BLaER1 treated with 17β-estradiol and CSF1 and Interleukin-3, amounts not matched to agents 10 nM and 100 nM (cell line): ENCODE measurements around the gene KAZN.
A peak's percentile ranks its signal among the peaks of the same experiment; 100 is the strongest.

Experiments
- H3K27ac ChIP-seq, 11 experiments: shearing (Covaris generic); formaldehyde crosslinking; 2 replicates each; pipeline ENCODE4 v1.8.1; 2022
- H3K27me3 ChIP-seq, 11 experiments: shearing (Covaris generic); formaldehyde crosslinking; 2 replicates each; pipeline ENCODE4 v1.8.1; 2022
- H3K36me3 ChIP-seq, 11 experiments: shearing (Covaris generic); formaldehyde crosslinking; 2 replicates each; pipeline ENCODE4 v1.8.1; 2022
- H3K4me1 ChIP-seq, 10 experiments: shearing (Covaris generic); formaldehyde crosslinking; 2 replicates each; pipeline ENCODE4 v1.8.1; 2022
- H3K4me2 ChIP-seq, 11 experiments: shearing (Covaris generic); formaldehyde crosslinking; 2 replicates each; pipeline ENCODE4 v1.8.1; 2022
- H3K4me3 ChIP-seq, 10 experiments: shearing (Covaris generic); formaldehyde crosslinking; 2 replicates each; pipeline ENCODE4 v1.8.1; 2022
- H3K9ac ChIP-seq, 11 experiments: shearing (Covaris generic); formaldehyde crosslinking; 2 replicates each; pipeline ENCODE4 v1.8.1; 2022
- H3K9me3 ChIP-seq, 11 experiments: shearing (Covaris generic); formaldehyde crosslinking; replicated peaks in 1 of 11; 2 replicates each; pipeline ENCODE4 v1.8.1; 2022
- H4K20me1 ChIP-seq, 11 experiments: shearing (Covaris generic); formaldehyde crosslinking; 2 replicates each; pipeline ENCODE4 v1.8.1; 2022
- Cebpa-rat ChIP-seq, 11 experiments: shearing (Covaris generic); IDR thresholded peaks; 2 replicates each; pipeline ENCODE4 v1.8.1; 2022

Gene KAZN

DNA sequence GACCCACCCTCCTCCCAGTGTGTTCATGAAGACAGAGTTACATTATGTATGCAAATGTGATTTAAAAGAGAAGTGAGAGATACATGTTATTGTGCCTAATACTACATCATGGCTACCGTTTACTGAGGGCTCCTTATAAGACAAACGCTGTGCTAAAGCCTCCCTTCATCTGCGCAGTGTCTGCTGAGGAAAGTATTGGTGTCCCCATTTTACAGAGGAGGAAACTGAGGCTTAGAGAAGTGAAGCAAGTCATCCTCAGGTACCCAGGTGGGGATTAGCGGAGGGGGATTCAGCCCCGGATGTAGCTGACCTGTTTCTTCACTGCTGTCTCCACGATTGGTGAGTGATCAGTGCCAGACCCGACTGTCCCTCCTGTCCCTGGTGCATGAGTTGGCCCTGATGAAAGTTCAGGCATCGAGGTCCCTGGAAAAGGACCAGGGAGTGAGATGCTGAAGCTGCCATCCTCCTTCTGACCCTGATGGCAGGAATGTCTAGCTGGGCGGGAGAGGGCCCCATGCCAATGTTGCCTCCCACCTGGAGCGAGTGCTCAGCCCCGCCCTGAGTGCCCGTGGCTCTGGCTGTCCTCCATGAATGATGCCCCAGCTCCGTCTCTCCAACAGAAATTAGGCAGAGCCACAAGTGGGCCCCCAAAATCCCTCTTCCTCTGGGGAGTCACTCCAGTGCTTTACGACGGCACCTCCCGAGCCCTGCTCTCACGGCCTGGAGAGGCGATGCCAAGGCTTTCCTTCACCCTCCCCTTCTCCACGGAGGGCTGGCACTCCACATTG, 204.7 kb downstream of the KAZN start:
- Histone ChIP-seq H3K9ac (no peak overlapping the region), H3K4me3 (no peak overlapping the region), H3K4me1 (peaks cover 0 to 11% (median 0%) of the 10 kb centered on the region in 10 experiments; a peak in 2 of 20 replicates), H3K27me3 (no peaks in the 10 kb centered on the region), H3K36me3 (no peaks in the 10 kb centered on the region; a peak in 1 of 22 replicates), H3K4me2 (no peak overlapping the region), H3K9me3 (peaks cover 24 to 29% (median 25%) of the 10 kb centered on the region in 11 experiments), H4K20me1 (no peaks in the 10 kb centered on the region), H3K27ac (no peak overlapping the region)
- no peak for TF ChIP-seq Cebpa-rat (IDR thresholded peaks at IDR 0.05)

DNA sequence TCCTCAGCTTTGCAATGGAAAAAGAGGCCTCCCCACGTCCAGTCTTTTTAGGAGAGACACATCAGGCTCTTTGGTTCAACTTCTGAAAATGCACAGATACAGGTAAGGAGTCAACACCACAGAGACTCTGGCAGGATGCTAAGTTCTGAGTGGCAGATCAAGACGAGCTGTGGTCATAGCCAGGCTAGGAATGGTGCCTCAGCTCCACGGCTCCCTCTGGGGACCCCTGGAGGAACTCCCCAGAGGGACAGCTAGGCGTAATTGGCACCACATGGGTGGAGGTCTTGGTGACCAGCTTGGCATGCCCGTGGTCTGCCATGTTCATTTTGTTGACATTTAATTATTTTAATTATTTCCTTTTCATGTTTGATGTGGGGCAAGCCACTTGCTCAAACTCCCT, 206.1 kb downstream of the KAZN start:
- Histone ChIP-seq H4K20me1 (no peaks in the 10 kb centered on the region), H3K27ac (no peak overlapping the region), H3K27me3 (no peaks in the 10 kb centered on the region), H3K36me3 (no peaks in the 10 kb centered on the region; a peak in 1 of 22 replicates), H3K9me3 (peaks cover 33 to 38% (median 34%) of the 10 kb centered on the region in 11 experiments), H3K4me2 (no peak overlapping the region), H3K4me1 (peaks cover 0 to 11% (median 0%) of the 10 kb centered on the region in 10 experiments; a peak in 2 of 20 replicates), H3K4me3 (no peak overlapping the region), H3K9ac (no peak overlapping the region)
- no peak for TF ChIP-seq Cebpa-rat (IDR thresholded peaks at IDR 0.05)

DNA sequence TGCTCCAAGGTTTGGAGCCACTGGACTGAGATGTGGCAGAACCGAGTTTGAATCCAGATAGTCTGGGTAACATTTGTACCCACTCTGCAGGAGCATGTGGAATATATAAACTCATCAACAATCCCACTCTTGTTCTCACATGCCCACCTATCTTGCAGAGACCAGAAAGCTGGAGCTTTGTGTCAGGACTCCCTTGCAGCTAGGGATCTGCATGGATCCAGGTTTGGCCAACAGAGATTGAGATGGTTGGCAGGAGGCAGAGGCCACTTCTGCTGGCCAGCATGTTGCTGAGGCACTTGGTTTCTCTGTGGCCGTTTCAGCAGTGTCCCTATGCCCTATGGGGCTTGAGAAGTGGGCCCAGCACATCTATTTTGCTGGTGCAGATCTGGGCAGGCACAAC, 208.3 kb downstream of the KAZN start:
- H3K4me2 ChIP-seq, result no peak overlapping the region
- H4K20me1 ChIP-seq, result no peaks in the 10 kb centered on the region
- H3K27ac ChIP-seq, result no peak overlapping the region
- H3K27me3 ChIP-seq, result no peaks in the 10 kb centered on the region
- H3K4me1 ChIP-seq, result peaks cover 0 to 12% (median 10%) of the 10 kb centered on the region in 10 experiments; a peak in 16 of 20 replicates
- H3K36me3 ChIP-seq, result no peaks in the 10 kb centered on the region; a peak in 1 of 22 replicates
- H3K9ac ChIP-seq, result no peak overlapping the region
- no peak overlapping the region; a peak in 1 of 20 replicates for H3K4me3 ChIP-seq
- TF ChIP-seq Cebpa-rat (IDR thresholded peaks at IDR 0.05), result no peak
- H3K9me3 ChIP-seq, result peaks cover 33 to 38% (median 34%) of the 10 kb centered on the region in 11 experiments

DNA sequence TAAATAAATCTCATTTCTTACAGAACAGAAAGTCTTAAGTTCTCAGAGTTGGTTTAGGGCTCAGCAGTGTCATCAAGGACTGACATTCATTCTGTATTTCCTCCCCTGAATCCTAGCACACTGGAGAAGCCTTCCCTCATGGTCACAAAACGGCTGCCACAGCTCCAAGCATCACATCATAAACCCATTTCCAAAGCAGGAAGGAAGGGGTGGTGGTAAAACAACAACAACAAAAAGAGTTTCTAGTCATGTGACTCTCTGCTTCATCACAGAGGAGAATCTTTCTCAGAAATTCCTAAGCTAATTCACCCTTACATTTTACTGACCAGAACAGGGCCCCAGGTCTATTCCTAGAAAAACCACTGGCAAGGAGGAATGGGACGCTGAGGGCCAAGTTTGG, 210.3 kb downstream of the KAZN start:
- H3K4me2 ChIP-seq, result no peak overlapping the region
- H3K27ac ChIP-seq, result no peak overlapping the region
- no peak for TF ChIP-seq Cebpa-rat (IDR thresholded peaks at IDR 0.05)
- no peaks in the 10 kb centered on the region; a peak in 1 of 22 replicates for H3K36me3 ChIP-seq
- no peak overlapping the region for H3K9ac ChIP-seq
- no peak overlapping the region for H3K4me3 ChIP-seq
- peaks cover 0 to 12% (median 10%) of the 10 kb centered on the region in 10 experiments; a peak in 16 of 20 replicates for H3K4me1 ChIP-seq
- H4K20me1 ChIP-seq, result no peaks in the 10 kb centered on the region
- H3K9me3 ChIP-seq, result peaks cover 33 to 38% (median 34%) of the 10 kb centered on the region in 11 experiments
- no peaks in the 10 kb centered on the region for H3K27me3 ChIP-seq

DNA sequence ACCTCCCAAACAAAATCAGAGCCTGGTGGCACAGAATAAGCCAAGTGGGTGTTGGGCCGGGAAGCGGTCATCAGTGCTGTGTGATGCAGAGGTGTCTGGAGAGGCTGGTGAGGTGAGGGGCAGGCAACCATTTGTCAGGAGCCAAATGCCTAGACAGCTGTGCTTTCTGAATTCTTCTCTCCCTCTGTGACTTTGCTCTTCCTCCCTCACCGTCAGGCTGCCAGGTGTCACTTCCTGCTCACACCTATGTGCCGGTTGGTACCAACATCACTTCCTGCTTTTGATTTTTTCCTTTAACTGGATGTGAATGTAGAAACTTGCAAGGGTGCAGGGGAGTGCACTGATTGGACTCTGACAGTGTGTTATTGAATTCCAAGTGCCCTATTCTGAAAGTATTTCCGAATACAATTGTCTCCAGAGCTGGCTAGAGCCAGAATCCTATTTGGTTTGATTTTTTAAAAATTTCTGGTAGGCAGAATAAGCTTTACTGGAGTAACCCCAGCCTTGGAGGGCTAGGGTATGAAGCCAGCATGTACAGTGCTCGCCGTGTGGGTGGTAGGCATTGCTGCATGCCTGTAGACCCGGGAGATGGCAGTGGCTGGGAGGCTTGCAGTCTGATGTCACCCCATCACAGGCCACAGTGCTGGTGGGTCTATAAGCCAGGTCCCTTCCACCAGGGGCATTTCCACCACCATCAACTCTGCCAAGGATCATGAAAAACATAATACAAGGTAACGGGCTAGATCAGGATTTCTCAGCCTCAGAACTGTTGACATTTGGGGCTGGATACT, 210.9 kb downstream of the KAZN start:
- Histone ChIP-seq H3K9me3 (peaks cover 33 to 38% (median 34%) of the 10 kb centered on the region in 11 experiments), H3K4me3 (no peak overlapping the region), H3K36me3 (no peaks in the 10 kb centered on the region; a peak in 1 of 22 replicates), H3K27ac (no peak overlapping the region), H3K4me2 (no peak overlapping the region), H3K27me3 (no peaks in the 10 kb centered on the region), H3K4me1 (peaks cover 0 to 12% (median 10%) of the 10 kb centered on the region in 10 experiments; a peak in 16 of 20 replicates), H4K20me1 (no peaks in the 10 kb centered on the region), H3K9ac (no peak overlapping the region)
- no peak for TF ChIP-seq Cebpa-rat (IDR thresholded peaks at IDR 0.05)

DNA sequence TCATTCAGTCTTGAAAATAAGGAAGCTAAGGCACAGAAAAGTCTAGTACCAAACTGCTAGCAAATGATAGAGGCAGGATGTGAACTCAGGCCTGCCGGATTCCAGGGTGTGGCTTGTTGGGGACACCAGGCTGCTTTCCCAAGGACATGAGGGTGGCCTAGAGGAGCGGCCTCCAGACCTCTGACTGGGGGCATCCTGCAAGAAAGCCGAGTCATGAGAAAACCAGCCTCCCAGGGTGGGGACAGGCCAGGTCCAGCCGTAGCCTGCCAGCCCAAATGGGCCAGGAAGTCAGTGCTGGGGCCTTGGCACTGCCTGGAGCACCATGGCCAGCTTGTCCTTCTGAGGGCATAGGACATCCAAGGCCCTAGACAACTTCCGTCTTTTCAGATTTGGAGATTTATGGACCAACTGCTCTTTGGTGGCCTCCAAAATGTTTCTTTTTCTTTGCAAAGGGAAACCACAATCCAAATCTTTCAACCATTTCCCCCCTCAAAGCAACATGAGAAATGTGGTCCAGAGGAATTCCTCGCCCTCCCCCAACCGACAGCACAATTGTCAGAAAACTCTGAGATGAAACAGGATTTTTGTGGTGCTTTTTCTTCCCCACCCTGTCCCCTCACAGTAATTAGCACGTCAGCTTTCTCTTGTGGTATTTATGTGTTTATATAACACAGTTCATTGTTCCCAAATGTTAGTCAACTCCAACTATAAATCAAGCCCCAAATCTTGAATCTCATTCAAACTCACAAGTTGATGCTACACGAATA, 212.3 kb downstream of the KAZN start:
- TF ChIP-seq Cebpa-rat (IDR thresholded peaks at IDR 0.05), result no peak
- Histone ChIP-seq H3K9ac (no peak overlapping the region), H3K4me2 (peak overlapping the region in 9 of 11 experiments; percentile 52 to 79 (median 65); a peak in 17 of 22 replicates), H4K20me1 (no peaks in the 10 kb centered on the region), H3K36me3 (no peaks in the 10 kb centered on the region; a peak in 1 of 22 replicates), H3K4me3 (no peak overlapping the region), H3K27ac (peak overlapping the region in 2 of 11 experiments; percentile 4 to 18; a peak in 1 of 22 replicates), H3K4me1 (peaks cover 0 to 12% (median 10%) of the 10 kb centered on the region in 10 experiments; a peak in 16 of 20 replicates), H3K9me3 (peaks cover 31 to 34% (median 33%) of the 10 kb centered on the region in 11 experiments), H3K27me3 (no peaks in the 10 kb centered on the region)

DNA sequence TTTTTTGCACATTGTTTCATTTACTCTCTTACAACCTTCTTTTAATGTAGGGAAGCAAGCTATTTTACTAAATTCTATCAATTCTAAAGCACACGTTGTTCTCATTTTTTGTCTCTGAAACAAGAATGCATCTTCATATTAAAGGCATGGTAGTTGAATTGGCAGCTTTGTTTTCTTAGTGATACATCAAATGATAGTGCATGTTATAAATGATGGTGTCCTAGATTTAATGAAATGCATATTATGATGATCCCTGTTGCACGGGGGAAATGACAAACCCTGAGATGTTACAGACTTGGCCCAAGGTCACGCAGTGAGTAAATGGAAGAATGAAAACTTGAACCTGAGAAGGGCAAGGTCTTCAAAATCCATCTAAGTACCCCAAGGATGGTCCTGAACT, 213.1 kb downstream of the KAZN start:
- peaks cover 0 to 12% (median 10%) of the 10 kb centered on the region in 10 experiments; a peak in 16 of 20 replicates for H3K4me1 ChIP-seq
- no peak overlapping the region for H3K4me3 ChIP-seq
- H3K9me3 ChIP-seq, result peaks cover 24 to 31% (median 27%) of the 10 kb centered on the region in 11 experiments
- H3K27ac ChIP-seq, result no peak overlapping the region
- H3K27me3 ChIP-seq, result no peaks in the 10 kb centered on the region
- no peak overlapping the region for H3K4me2 ChIP-seq
- no peaks in the 10 kb centered on the region; a peak in 1 of 22 replicates for H3K36me3 ChIP-seq
- TF ChIP-seq Cebpa-rat (IDR thresholded peaks at IDR 0.05), result no peak
- no peak overlapping the region for H3K9ac ChIP-seq
- H4K20me1 ChIP-seq, result no peaks in the 10 kb centered on the region

DNA sequence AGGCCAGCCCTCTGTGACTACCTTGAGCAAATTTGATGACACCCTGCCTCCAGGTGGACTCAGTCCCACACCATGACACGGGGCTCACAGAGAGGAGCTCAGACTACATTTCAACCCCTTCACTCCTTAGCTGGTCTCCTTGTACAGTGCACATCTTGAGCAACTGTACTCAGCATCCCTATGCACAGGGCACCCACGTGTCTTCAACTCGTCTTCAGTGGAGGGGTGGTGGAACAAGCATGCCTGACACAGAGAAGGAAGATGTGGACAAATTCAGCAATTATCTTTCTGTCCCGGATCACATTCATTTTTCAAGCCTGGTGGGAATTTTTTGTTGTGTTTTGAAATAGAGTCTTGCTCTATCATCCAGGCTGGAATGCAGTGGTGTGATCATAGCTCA, 213.7 kb downstream of the KAZN start:
- Histone ChIP-seq H3K4me3 (no peak overlapping the region), H3K27me3 (no peaks in the 10 kb centered on the region), H3K4me2 (no peak overlapping the region), H4K20me1 (no peaks in the 10 kb centered on the region), H3K9me3 (peaks cover 17 to 25% (median 20%) of the 10 kb centered on the region in 11 experiments), H3K27ac (no peak overlapping the region), H3K9ac (no peak overlapping the region), H3K36me3 (no peaks in the 10 kb centered on the region), H3K4me1 (peaks cover 0 to 12% (median 10%) of the 10 kb centered on the region in 10 experiments; a peak in 16 of 20 replicates)
- TF ChIP-seq Cebpa-rat (IDR thresholded peaks at IDR 0.05), result no peak
